ENCODE data around the gene MRPL53. TPM values are rescaled to one million over a fixed set of nuclear protein-coding genes. Genes with fewer than 3 reads are reported as not detected.

The MRPL53 gene
- total and polyA plus RNA-seq, 2 of the 8 experiments (the other 6 are each of a cell fraction or from before 2014, with no cell fraction given) = 36.6 to 46.3 TPM

DNA sequence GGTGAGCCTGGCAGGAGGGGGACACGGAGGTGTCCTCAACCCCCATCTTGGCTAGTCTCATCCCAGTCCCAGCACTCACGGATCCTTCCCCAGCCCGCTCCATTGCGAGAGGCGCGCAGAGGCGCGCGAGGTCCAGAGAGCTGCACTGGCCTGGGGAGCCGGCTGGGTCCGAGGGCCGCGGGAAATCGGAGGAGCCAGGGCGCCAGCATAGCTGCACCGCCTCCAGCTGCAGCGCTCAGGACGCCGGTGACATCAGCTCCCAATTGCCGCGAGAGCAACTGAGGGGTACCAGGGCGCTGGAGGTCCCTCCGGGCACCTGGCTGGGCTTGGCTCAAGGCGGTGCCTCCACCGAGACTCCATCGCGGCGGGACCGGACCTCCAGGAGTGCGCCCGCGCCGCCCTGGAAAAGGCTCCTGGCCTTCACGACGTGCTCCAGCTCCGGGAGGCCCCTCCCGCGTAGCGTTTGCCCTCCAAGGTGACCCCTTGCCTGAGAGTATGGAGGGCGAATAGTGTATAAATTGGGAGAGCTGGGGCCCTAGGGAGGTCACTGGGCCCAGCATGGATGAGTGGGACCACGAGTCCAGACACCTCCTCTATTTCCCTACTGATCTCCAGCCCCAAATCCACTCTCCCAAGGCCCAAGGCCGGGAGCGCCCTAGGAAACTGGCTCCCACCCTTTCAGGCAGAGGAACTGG lies 36.2 kb downstream of the MRPL53 start:
- H3K23me2 ChIP-seq (ENCODE audit: low read depth, low read length) = peaks cover 3% of the 10 kb centered on the region; the same call in 1 of the 2 replicates
- no peak for DNase-seq (ENCODE audit: low read depth in 1 of 2, low spot score in 2 of 2)
- no peak overlapping the region for H3K4ac ChIP-seq (replicated peaks; ENCODE audit: insufficient read length, low read depth, low read length)
- H2BK15ac ChIP-seq (ENCODE audit: low read length) = no peak overlapping the region; the same call in 1 of the 2 replicates
- no peak overlapping the region for H2AK5ac ChIP-seq (ENCODE audit: low read depth, low read length)
- H2BK12ac ChIP-seq (ENCODE audit: low read depth, low read length) = no peak overlapping the region
- peaks cover 4 to 47% of the 10 kb centered on the region in 2 experiments; a peak in 2 of 4 replicates for H3K79me2 ChIP-seq (ENCODE audit: control insufficient read depth in 1 of 2, insufficient read depth in 2 of 2, low read length in 2 of 2)
- H3K4me2 ChIP-seq (ENCODE audit: insufficient read depth in 1 of 2, low read depth in 2 of 2, low read length in 2 of 2) = no peak overlapping the region
- H3K9me3 ChIP-seq (ENCODE audit: insufficient read depth in 2 of 2, low read depth in 1 of 2, low read length in 1 of 2) = no peaks in the 10 kb centered on the region
- H3K56ac ChIP-seq (replicated peaks; ENCODE audit: insufficient read length, low read depth, low read length) = no peak overlapping the region
- H3K14ac ChIP-seq (ENCODE audit: insufficient read length) = no peak overlapping the region
- no peak overlapping the region for H2BK120ac ChIP-seq (replicated peaks; ENCODE audit: low read depth, low read length)
- POLR2A ChIA-PET (ENCODE audit: partially characterized antibody) = interaction anchor here (1.0 to 3.2 kb wide), 6 partner anchors 10 to 231 kb away, joined by 3 to 27 read pairs (median 5); partner anchors contain the start of genes C2orf81, INO80B and WDR54
- H4K91ac ChIP-seq (replicated peaks; ENCODE audit: insufficient read length, low read length) = no peak overlapping the region
- H4K20me1 ChIP-seq (replicated peaks in 1 of 2; ENCODE audit: control insufficient read depth in 1 of 2, insufficient read depth in 2 of 2, low read length in 2 of 2) = peaks cover 6 to 20% of the 10 kb centered on the region in 2 experiments
- H3K23ac ChIP-seq (ENCODE audit: insufficient read length) = no peak overlapping the region
- H3K79me1 ChIP-seq (ENCODE audit: low read depth, low read length) = peaks cover 22% of the 10 kb centered on the region
- FAIRE-seq = no peak
- no peak overlapping the region for H4K5ac ChIP-seq (ENCODE audit: insufficient read length, low read depth, low read length)
- H3K27me3 ChIP-seq (replicated peaks in 1 of 4; ENCODE audit: control insufficient read depth in 3 of 4, extremely low read depth in 1 of 4, insufficient read depth in 3 of 4, low read length in 3 of 4) = no peaks in the 10 kb centered on the region
- no peak overlapping the region for H3K18ac ChIP-seq (ENCODE audit: extremely low read depth, low read length)
- TF ChIP-seq RXRA (IDR thresholded peaks at IDR 0.05; ENCODE audit: insufficient read depth, low read depth, low read length) = no peak
- TF ChIP-seq, protein P1, sequence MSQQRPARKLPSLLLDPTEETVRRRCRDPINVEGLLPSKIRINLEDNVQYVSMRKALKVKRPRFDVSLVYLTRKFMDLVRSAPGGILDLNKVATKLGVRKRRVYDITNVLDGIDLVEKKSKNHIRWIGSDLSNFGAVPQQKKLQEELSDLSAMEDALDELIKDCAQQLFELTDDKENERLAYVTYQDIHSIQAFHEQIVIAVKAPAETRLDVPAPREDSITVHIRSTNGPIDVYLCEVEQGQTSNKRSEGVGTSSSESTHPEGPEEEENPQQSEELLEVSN (IDR thresholded peaks at IDR 0.05) = no peak
- TF ChIP-seq, protein P2, sequence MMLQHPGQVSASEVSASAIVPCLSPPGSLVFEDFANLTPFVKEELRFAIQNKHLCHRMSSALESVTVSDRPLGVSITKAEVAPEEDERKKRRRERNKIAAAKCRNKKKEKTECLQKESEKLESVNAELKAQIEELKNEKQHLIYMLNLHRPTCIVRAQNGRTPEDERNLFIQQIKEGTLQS (IDR thresholded peaks at IDR 0.05; ENCODE audit: insufficient read depth, low read depth, low read length) = no peak
- no peak for TF ChIP-seq RAD21 (IDR thresholded peaks at IDR 0.05 in 1 of 2, conservative IDR thresholded peaks at IDR 0.05 in 1 of 2; ENCODE audit: low read depth in 2 of 2, low read length in 2 of 2)
- no peak for TF ChIP-seq RBBP5 (IDR thresholded peaks at IDR 0.05; ENCODE audit: borderline replicate concordance, low read depth, low read length)
- no peak for TF ChIP-seq SIN3A (conservative IDR thresholded peaks at IDR 0.05 in 1 of 2, IDR thresholded peaks at IDR 0.05 in 1 of 2; ENCODE audit: low read depth in 1 of 2, low read length in 2 of 2)
- TF ChIP-seq, protein P3, sequence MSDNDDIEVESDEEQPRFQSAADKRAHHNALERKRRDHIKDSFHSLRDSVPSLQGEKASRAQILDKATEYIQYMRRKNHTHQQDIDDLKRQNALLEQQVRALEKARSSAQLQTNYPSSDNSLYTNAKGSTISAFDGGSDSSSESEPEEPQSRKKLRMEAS (IDR thresholded peaks at IDR 0.05) = no peak
- TF ChIP-seq JUND (IDR thresholded peaks at IDR 0.05; ENCODE audit: low read length) = no peak
- TF ChIP-seq BACH1 (IDR thresholded peaks at IDR 0.05; ENCODE audit: low read length) = no peak
- peaks cover 7 to 18% (median 13%) of the 10 kb centered on the region in 4 experiments for H3K36me3 ChIP-seq (ENCODE audit: control insufficient read depth in 2 of 4, insufficient read depth in 4 of 4, low read length in 3 of 4)
- H2BK20ac ChIP-seq (ENCODE audit: low read length) = no peak overlapping the region
- no peak overlapping the region for H3K9ac ChIP-seq (replicated peaks in 1 of 4; ENCODE audit: extremely low read depth in 1 of 4, low read depth in 3 of 4, low read length in 3 of 4)
- 96% methylated on average over 37 of the region's 43 CpGs; no CpG with 5 or more reads in 1 of the 2 experiments for WGBS, 2 experiments (ENCODE audit: extremely low coverage in 1 of 2, insufficient coverage in 1 of 2, insufficient read length in 1 of 2, insufficient replicate concordance in 2 of 2, low coverage in 1 of 2, low lambda C conversion rate in 2 of 2, missing lambda C conversion rate in 1 of 2)
- peaks cover 4 to 24% (median 16%) of the 10 kb centered on the region in 4 experiments; a peak in 6 of 7 replicates for H3K4me1 ChIP-seq (replicated peaks in 1 of 4; ENCODE audit: control insufficient read depth in 3 of 4, insufficient read depth in 4 of 4, low read length in 3 of 4)
- H3K27ac ChIP-seq (ENCODE audit: low read depth, low read length) = 0 out of 2 replicates have a peak overlapping the region, but pooled peaks have one; percentile 4
- H3K4me3 ChIP-seq (ENCODE audit: extremely low read depth in 1 of 4, insufficient read depth in 2 of 4, low read depth in 3 of 4, low read length in 4 of 4) = no peak overlapping the region
- CTCF ChIA-PET (ENCODE audit: partially characterized antibody) = no interaction called here
- no peak overlapping the region for H2AFZ ChIP-seq (ENCODE audit: low read length)
- H4K8ac ChIP-seq (ENCODE audit: extremely low read depth, insufficient read depth, low read length) = no peak overlapping the region; the same call in 1 of the 2 replicates
- peak overlapping the region; percentile 83; the same call in 1 of the 2 replicates for H2BK5ac ChIP-seq (ENCODE audit: low read depth, low read length)
